C4-2B (cell line): Measurements from ENCODE around the gene NLRP12.
"Not testable (repeated sequence)": the region's sequence is repeated elsewhere in the genome, so short reads cannot be mapped to it uniquely, and the experiment has no call there.

Source experiments
- H3K27ac ChIP-seq: fragments of 450-650 bp; 2 replicates; pipeline ENCODE4 v1.5.1; 2017
- ZFX ChIP-seq: fragments of 450-650 bp; IDR thresholded peaks from 2 replicates; pipeline ENCODE4 v1.6.1; 2017
- TF ChIP-seq, protein P1 (sequence below): fragments of 450-650 bp; conservative IDR thresholded peaks from 2 replicates; pipeline ENCODE4 v1.5.1; 2017; ENCODE audit warnings: mild to moderate bottlenecking

Gene NLRP12

DNA sequence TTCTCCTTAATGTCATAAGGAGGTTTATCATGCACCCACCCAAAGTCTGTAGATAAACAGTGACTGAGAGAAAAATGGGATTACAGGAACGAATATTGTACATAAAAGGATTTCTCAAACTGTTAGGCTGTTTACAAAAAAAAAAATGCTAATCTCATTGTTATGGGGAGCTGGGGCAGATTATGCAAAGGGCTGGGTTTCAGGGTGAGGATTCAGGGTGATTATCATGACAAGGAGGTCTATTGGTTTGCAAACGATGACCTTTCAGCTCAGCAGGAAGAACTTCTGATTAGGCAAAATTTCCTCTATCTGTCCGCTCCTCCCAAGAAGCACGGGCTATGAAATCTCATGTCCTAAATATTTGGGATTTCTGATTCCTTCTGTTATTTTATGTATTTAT is 41.4 kb downstream of the NLRP12 start:
- TF ChIP-seq, protein P1, sequence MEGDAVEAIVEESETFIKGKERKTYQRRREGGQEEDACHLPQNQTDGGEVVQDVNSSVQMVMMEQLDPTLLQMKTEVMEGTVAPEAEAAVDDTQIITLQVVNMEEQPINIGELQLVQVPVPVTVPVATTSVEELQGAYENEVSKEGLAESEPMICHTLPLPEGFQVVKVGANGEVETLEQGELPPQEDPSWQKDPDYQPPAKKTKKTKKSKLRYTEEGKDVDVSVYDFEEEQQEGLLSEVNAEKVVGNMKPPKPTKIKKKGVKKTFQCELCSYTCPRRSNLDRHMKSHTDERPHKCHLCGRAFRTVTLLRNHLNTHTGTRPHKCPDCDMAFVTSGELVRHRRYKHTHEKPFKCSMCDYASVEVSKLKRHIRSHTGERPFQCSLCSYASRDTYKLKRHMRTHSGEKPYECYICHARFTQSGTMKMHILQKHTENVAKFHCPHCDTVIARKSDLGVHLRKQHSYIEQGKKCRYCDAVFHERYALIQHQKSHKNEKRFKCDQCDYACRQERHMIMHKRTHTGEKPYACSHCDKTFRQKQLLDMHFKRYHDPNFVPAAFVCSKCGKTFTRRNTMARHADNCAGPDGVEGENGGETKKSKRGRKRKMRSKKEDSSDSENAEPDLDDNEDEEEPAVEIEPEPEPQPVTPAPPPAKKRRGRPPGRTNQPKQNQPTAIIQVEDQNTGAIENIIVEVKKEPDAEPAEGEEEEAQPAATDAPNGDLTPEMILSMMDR, result no peak
- TF ChIP-seq ZFX, result no peak
- H3K27ac ChIP-seq, result no peak overlapping the region

DNA sequence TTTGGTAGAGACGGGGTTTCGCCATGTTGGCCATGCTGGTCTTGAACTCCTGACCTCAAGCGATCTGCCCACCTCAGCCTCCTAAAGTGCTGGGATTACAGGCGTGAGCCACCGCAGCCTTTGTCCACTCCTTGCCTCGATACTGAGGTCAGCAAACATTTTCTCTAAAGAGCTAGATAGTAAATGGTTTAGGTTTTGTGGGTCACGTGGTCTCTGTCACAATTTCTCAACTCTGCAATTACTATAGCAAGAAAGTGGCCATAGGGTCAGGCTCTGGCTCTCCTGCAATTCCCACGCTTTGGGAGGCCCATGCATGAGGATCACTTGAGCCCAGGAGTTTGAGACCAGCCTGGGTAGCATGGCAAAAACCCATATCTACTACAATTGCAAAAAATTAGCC is 42.8 kb downstream of the NLRP12 start:
- not testable (repeated sequence) for H3K27ac ChIP-seq

DNA sequence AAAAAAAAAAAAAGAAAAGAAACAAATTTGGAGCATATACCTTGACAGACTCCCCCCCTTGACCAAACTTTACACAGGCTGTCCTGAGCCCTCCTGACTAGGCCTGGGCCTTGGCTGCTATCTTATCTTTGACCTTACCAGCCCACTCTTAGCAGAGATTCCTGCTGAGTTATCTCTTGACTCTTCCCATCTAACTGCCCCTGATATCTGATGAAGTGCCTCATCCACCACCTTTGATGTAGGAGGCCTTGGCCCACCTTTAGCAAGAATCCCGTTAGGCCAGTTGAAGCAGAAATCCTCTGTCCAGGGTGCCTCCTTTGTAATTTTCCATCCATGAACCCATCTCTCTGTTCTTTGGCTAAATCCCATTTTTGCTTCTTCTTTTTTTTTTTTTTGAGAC is 43.6 kb downstream of the NLRP12 start:
- H3K27ac ChIP-seq, result no peak overlapping the region
- TF ChIP-seq, protein P1, result no peak
- no peak for TF ChIP-seq ZFX

DNA sequence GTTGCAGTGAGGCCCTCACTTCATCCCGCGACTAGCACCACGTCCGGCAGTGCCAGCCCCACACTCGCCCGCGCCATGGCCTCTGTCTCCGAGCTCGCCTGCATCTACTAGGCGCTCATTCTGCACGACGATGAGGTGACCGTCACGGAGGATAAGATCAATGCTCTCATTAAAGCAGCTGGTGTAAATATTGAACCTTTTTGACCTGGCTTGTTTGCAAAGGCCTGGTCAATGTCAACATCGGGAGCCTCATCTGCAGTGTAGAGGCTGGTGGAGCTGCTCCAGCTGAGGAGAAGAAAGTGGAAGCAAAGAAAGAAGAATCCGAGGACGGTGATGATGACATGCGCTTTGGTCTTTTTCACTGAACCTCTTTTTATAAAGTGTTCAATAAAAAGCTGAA is 48.6 kb downstream of the NLRP12 start:
- TF ChIP-seq, protein P1, result no peak
- TF ChIP-seq ZFX, result no peak

DNA sequence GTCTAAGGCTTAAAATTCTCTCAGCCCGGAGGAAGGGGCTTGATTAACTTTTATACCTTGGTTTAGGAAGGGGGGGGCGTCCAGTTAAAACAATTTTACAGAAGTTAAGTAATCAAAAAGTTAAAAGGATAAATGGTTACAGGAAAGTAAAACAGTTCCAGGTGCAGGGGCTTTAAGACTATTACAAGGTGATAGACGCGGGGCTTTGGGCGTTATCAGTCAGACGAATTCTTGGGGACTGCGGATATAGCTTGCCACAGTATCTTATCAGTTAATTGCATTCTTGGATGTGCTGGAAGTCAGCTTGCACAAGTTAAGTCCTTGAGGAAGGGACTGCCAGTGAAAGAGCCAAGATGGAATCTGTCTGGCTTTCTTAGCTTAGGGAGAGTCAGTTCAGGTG is 49.6 kb downstream of the NLRP12 start:
- H3K27ac ChIP-seq, result not testable (repeated sequence)

More for the DNA sequence above, 48.6 kb downstream of the NLRP12 start:
- H3K27ac ChIP-seq, result no peak overlapping the region

DNA sequence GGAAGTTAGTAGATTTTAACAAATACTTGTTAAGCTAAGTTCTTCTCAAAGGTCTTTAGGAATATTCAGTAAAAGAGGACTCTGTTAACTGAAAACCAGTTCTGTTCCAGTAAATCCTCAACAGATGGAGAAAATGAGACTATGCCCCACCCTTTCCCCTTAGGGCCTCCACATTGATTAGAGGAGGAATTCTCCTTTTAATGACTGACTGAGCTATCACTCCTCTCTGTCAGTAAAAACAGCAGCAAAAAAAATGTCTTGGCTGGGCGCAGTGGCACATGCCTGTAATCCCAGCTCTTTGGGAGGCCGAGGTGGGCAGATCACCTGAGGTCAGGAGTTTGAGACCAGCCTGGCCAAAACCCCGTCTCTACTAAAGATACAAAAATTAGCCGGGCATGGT is 50.1 kb downstream of the NLRP12 start:
- H3K27ac ChIP-seq, result no peak overlapping the region
- TF ChIP-seq, protein P1, result no peak
- no peak for TF ChIP-seq ZFX

DNA sequence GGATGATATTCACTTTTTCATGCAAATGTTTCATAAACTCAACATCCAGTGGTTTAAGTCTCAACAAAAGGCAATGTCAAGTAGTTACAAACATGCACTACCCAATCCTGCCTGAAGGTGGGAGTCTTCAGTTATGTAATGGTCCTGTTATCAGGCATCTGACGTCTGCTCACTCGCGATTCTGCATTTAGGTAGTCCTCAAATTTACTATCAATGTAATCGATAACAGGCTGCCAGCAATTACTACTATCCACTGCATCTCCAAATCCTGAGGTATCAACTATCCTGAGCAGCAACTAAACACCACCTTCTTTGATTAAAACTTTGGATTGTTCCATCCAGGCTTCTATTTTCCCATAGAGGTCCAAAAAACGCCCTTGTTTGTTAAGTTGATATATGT is 51.2 kb downstream of the NLRP12 start:
- TF ChIP-seq, protein P1, result peak; percentile 86
- no peak for TF ChIP-seq ZFX
- H3K27ac ChIP-seq, result no peak overlapping the region

DNA sequence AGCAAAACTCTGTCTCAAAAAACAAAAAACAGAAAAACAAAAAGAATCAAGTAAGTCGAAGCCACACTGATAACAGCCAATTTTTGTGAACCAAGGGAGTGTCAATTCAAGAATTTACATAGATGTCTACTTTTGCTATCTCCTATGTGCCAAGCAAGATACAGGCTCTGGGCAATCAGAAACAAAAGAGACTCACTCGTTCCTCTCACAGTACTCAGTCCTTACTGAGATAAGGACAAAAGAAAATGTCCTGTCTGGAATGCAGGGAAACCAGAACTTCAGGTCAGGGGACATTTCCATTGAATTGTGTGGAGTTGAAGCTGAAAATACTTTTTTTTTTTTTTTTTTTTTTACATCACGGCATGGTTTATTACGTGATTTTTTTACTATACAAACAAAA is 53.0 kb downstream of the NLRP12 start:
- TF ChIP-seq, protein P1, result no peak
- no peak for TF ChIP-seq ZFX
- no peak overlapping the region for H3K27ac ChIP-seq

DNA sequence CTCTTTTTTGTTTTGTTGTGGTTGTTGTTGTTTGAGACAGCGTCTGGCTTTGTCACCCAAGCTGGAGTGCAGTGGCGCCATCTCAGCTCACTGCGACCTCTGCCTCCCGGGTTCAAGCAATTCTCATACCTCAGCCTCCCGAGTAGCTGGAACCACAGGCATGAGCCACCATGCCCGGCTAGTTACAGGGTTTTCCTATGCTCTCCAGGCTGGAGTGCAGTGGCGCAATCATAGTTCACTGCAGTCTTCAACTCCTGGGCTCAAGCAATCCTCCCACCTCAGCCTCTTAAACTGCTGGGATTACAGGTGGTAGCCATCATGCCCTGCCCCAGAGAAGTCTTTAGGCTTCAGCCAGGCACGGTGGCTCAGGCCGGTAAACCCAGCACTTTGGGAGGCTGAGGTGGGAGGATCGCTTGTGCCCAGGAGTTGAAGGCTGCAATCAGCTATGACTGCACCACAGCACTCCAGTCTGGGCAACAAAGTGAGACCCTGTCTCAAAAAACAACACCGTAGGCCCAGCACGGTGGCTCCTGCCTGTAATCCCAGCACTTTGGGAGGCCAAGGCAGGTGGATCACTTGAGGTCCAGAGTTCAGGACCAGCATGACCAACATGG is 54.3 kb downstream of the NLRP12 start:
- H3K27ac ChIP-seq, result not testable (repeated sequence)
